ENCODE data around the gene MOSPD3. TPM values are rescaled to one million over a fixed set of nuclear protein-coding genes. Genes with fewer than 3 reads are reported as not detected.

MOSPD3 gene
- total and polyA plus RNA-seq, 2 of the 8 experiments (the other 6 are each of a cell fraction or from before 2014, with no cell fraction given) = 20.7 to 21.4 TPM

GRCh38 chr7:100591596-100591995 lies 20.7 kb upstream of the MOSPD3 start (continued):
- no peak for TF ChIP-seq SRF (IDR thresholded peaks at IDR 0.05; ENCODE audit: low read depth, low read length)
- TF ChIP-seq CBX5 (IDR thresholded peaks at IDR 0.05; ENCODE audit: low read depth, low read length) = no peak
- no peak for TF ChIP-seq POLR2AphosphoS5 (IDR thresholded peaks at IDR 0.05; ENCODE audit: low read depth, low read length)
